IMR-90 (cell line): ENCODE measurements around the gene DUSP16. TPM values are rescaled to one million over a fixed set of nuclear protein-coding genes. Genes with fewer than 3 reads are reported as not detected.

Source experiments
- ATAC-seq: fragments of 200-7000 bp; cut with Tn5 transposase; 2 replicates; pipeline ENCODE4 v1.9.1; 2020; ENCODE audit warnings: low read depth, mild to moderate bottlenecking, moderate library complexity
- BruUV-seq: library from RNA; stranded (reverse); fragments of 400-500 nt; replicated peaks from 2 replicates; lab custom pipeline; 2021; lab: Mats Ljungman, UMichigan
- CTCF ChIA-PET: fragments of 300-600 bp; formaldehyde crosslinking; extraction: SDS; loops from one replicate; lab custom pipeline; 2021; ENCODE audit warnings: antibody characterized with exemption; lab: Yijun Ruan, JAX
- POLR2A ChIA-PET: fragments of 300-600 bp; sonication (Branson Sonifier 250); formaldehyde crosslinking; loops from one replicate; lab custom pipeline; 2022; ENCODE audit warnings: antibody characterized with exemption; ENCODE audit not compliant: unreplicated experiment; lab: Charles Lee
- DNase-seq: peaks from one replicate; pipeline ENCODE4 v3.0.0; 2013
- H2AFZ ChIP-seq: replicated peaks from 2 replicates; pipeline ENCODE3; 2013; ENCODE audit warnings: low read length, mild to moderate bottlenecking; ENCODE audit not compliant: poor library complexity
- H2AK5ac ChIP-seq: 2 replicates; pipeline ENCODE4 v1.6.1; 2013; ENCODE audit warnings: low read depth, low read length, inconsistent platforms
- H2AK9ac ChIP-seq: replicated peaks from 2 replicates; pipeline ENCODE3; 2013; ENCODE audit warnings: mild to moderate bottlenecking, low read depth, low read length, moderate library complexity; ENCODE audit not compliant: poor library complexity
- H2BK120ac ChIP-seq: 2 replicates; pipeline ENCODE4 v1.6.1; 2013; ENCODE audit warnings: low read depth, low read length, inconsistent platforms
- H2BK15ac ChIP-seq: 3 replicates; pipeline ENCODE4 v1.6.1; 2013; ENCODE audit warnings: low read depth, low read length, inconsistent platforms
- H2BK20ac ChIP-seq: 2 replicates; pipeline ENCODE4 v1.6.1; 2013; ENCODE audit warnings: low read depth, mild to moderate bottlenecking, inconsistent platforms, low read length, moderate library complexity
- H2BK5ac ChIP-seq: 2 replicates; pipeline ENCODE4 v1.6.1; 2013; ENCODE audit warnings: mild to moderate bottlenecking, low read depth, low read length, inconsistent platforms; ENCODE audit not compliant: poor library complexity, severe bottlenecking
- H3K14ac ChIP-seq: replicated peaks from 2 replicates; pipeline ENCODE4 v1.6.1; 2013; ENCODE audit warnings: low read depth, low read length, inconsistent platforms
- H3K18ac ChIP-seq: 2 replicates; pipeline ENCODE4 v1.6.1; 2013; ENCODE audit warnings: low read depth, low read length, control low read depth
- H3K23ac ChIP-seq: 2 replicates; pipeline ENCODE4 v1.6.1; 2013; ENCODE audit warnings: low read depth, low read length, inconsistent platforms
- H3K27ac ChIP-seq: 2 replicates; pipeline ENCODE4 v1.5.1; 2013; ENCODE audit warnings: mild to moderate bottlenecking, control low read depth, low read length; ENCODE audit not compliant: insufficient read depth
- H3K27me3 ChIP-seq: 2 replicates; pipeline ENCODE4 v1.6.1; 2013; ENCODE audit warnings: low read length; ENCODE audit not compliant: control insufficient read depth, insufficient read depth
- H3K36me3 ChIP-seq: 2 replicates; pipeline ENCODE4 v1.6.1; 2013; ENCODE audit warnings: low read length, mixed read lengths; ENCODE audit not compliant: control insufficient read depth, insufficient read depth
- H3K4ac ChIP-seq: 2 replicates; pipeline ENCODE4 v1.6.1; 2013; ENCODE audit warnings: low read depth, low read length, inconsistent platforms
- H3K4me1 ChIP-seq: 2 replicates; pipeline ENCODE4 v1.6.1; 2013; ENCODE audit warnings: low read length, mixed read lengths; ENCODE audit not compliant: control insufficient read depth, insufficient read depth
- H3K4me2 ChIP-seq: 2 replicates; pipeline ENCODE4 v1.6.1; 2013; ENCODE audit warnings: low read depth, mild to moderate bottlenecking, control low read depth, low read length, moderate library complexity
- H3K4me3 ChIP-seq: 2 replicates; pipeline ENCODE4 v1.5.1; 2013; ENCODE audit warnings: low read depth, mild to moderate bottlenecking, control low read depth, low read length, moderate library complexity; ENCODE audit not compliant: insufficient read depth
- H3K56ac ChIP-seq: 2 replicates; pipeline ENCODE4 v1.6.1; 2013; ENCODE audit warnings: low read length, inconsistent platforms; ENCODE audit not compliant: insufficient read depth; ENCODE audit errors: extremely low read depth
- H3K79me1 ChIP-seq, 2 experiments: 2 replicates each; pipeline ENCODE4 v1.6.1; 2013; ENCODE audit warnings: low read length in 2 of 2, inconsistent platforms in 1 of 2, low read depth in 1 of 2
- H3K9ac ChIP-seq: 2 replicates; pipeline ENCODE4 v1.6.1; 2013; ENCODE audit warnings: low read depth, low read length, control low read depth
- H3K9me1 ChIP-seq: 2 replicates; pipeline ENCODE4 v1.6.1; 2013; ENCODE audit warnings: low read length, inconsistent platforms; ENCODE audit not compliant: insufficient read depth
- H3K9me3 ChIP-seq: 2 replicates; pipeline ENCODE4 v1.6.1; 2013; ENCODE audit warnings: low read length; ENCODE audit not compliant: control insufficient read depth, insufficient read depth
- H4K20me1 ChIP-seq: 2 replicates; pipeline ENCODE4 v1.6.1; 2013; ENCODE audit warnings: low read length, inconsistent platforms; ENCODE audit not compliant: insufficient read depth
- H4K5ac ChIP-seq: 2 replicates; pipeline ENCODE4 v1.6.1; 2013; ENCODE audit warnings: mild to moderate bottlenecking, low read depth, low read length, control low read depth
- H4K8ac ChIP-seq, 2 experiments: 2 replicates each; pipeline ENCODE4 v1.6.1; 2013; ENCODE audit warnings: low read depth in 2 of 2, low read length in 2 of 2, control low read depth in 1 of 2, inconsistent platforms in 1 of 2
- H4K91ac ChIP-seq: 2 replicates; pipeline ENCODE4 v1.6.1; 2013; ENCODE audit warnings: low read depth, low read length, inconsistent platforms; ENCODE audit not compliant: insufficient read depth
- CEBPB ChIP-seq: IDR thresholded peaks from 2 replicates; pipeline ENCODE4 v1.6.1; 2012; ENCODE audit warnings: low read depth, low read length, improper control_type of control experiment
- CHD1 ChIP-seq: IDR thresholded peaks from 2 replicates; pipeline ENCODE4 v1.6.1; 2012; ENCODE audit warnings: low read depth, low read length, improper control_type of control experiment
- CTCF ChIP-seq: conservative IDR thresholded peaks from 2 replicates; pipeline ENCODE4 v1.5.1; 2012; ENCODE audit warnings: mild to moderate bottlenecking, low read depth, low read length, improper control_type of control experiment
- FOS ChIP-seq: fragments of 150-350 bp; IDR thresholded peaks from 2 replicates; pipeline ENCODE4 v1.6.1; 2016; ENCODE audit warnings: low read depth, low read length
- MAFK ChIP-seq: IDR thresholded peaks from 2 replicates; pipeline ENCODE4 v1.6.1; 2012; ENCODE audit warnings: low read depth, low read length, improper control_type of control experiment
- MAZ ChIP-seq: IDR thresholded peaks from 2 replicates; pipeline ENCODE4 v1.6.1; 2012; ENCODE audit warnings: low read depth, mild to moderate bottlenecking, low read length, improper control_type of control experiment, moderate library complexity, borderline replicate concordance
- MXI1 ChIP-seq: IDR thresholded peaks from 2 replicates; pipeline ENCODE4 v1.6.1; 2012; ENCODE audit warnings: low read depth, mild to moderate bottlenecking, low read length, moderate library complexity, borderline replicate concordance
- NFE2L2 ChIP-seq: fragments of 150-350 bp; IDR thresholded peaks from 2 replicates; pipeline ENCODE4 v1.6.1; 2016; ENCODE audit warnings: low read depth, mild to moderate bottlenecking, low read length
- POLR2A ChIP-seq: IDR thresholded peaks from 2 replicates; pipeline ENCODE4 v1.6.1; 2012; ENCODE audit warnings: mild to moderate bottlenecking, low read depth, low read length
- RAD21 ChIP-seq: IDR thresholded peaks from 2 replicates; pipeline ENCODE4 v1.6.1; 2012; ENCODE audit warnings: low read length, improper control_type of control experiment
- RCOR1 ChIP-seq: IDR thresholded peaks from 2 replicates; pipeline ENCODE4 v1.6.1; 2012; ENCODE audit warnings: mild to moderate bottlenecking, low read length, improper control_type of control experiment; ENCODE audit not compliant: insufficient replicate concordance
- RFX5 ChIP-seq: IDR thresholded peaks from 2 replicates; pipeline ENCODE4 v1.8.0; 2012; ENCODE audit warnings: low read depth, mild to moderate bottlenecking, low read length, moderate library complexity
- SMC3 ChIP-seq: fragments of 150-350 bp; IDR thresholded peaks from 2 replicates; pipeline ENCODE4 v1.6.1; 2016; ENCODE audit warnings: low read depth, mild to moderate bottlenecking, antibody characterized with exemption, low read length, moderate library complexity
- USF2 ChIP-seq: fragments of 150-350 bp; IDR thresholded peaks from 2 replicates; pipeline ENCODE4 v1.6.1; 2017; ENCODE audit warnings: mild to moderate bottlenecking, antibody characterized with exemption, low read length, low read depth
- WGBS, 2 experiments: methylation state at CpG; one replicate each; pipeline versions ENCODE4 v1.1.5 to v1.1.7; 2013; ENCODE audit warnings: missing lambda C conversion rate in 2 of 2; ENCODE audit not compliant: insufficient read length in 1 of 2; ENCODE audit errors: extremely low coverage in 2 of 2; 5-methylcytosine and 5-hydroxymethylcytosine counted together
- dilution Hi-C: fragments of 300-500 bp; cut with HindIII; formaldehyde crosslinking; loops from one replicate; pipeline ENCODE4 v1.14.3; 2018; ENCODE audit warnings: low sequenced_read_pairs; ENCODE audit not compliant: unreplicated experiment
- in situ Hi-C: fragments of 300-500 bp; cut with MboI; formaldehyde crosslinking; loops from 3 replicates; pipeline ENCODE4 v1.14.3; 2019; ENCODE audit warnings: low sequenced_read_pairs, inconsistent platforms, mixed read lengths
- intact Hi-C: fragments of 100-400 bp; cut with micrococcal nuclease; formaldehyde crosslinking; loops from 2 replicates; pipeline ENCODE4 v1.10.0; 2022
- polyA plus RNA-seq, 3 experiments: library from polyadenylated mRNA; depleted of rRNA; stranded (reverse); fragments of >200 nt; gene quantifications; 2 replicates each; pipeline ENCODE4 v1.2.3, GENCODE V29; 2012; ENCODE audit warnings: low replicate concordance in 1 of 3
- total RNA-seq: library from RNA; depleted of rRNA; stranded (reverse); fragments of >200 nt; gene quantifications from 2 replicates; pipeline ENCODE4 v1.2.3, GENCODE V29; 2012

Gene DUSP16
- total and polyA plus RNA-seq, 2 of the 4 experiments (the other 2 are of a cell fraction) = 4.7 to 10.0 TPM

GRCh38 chr12:12498210-12498609 is 64.5 kb downstream of the DUSP16 start:
- no peak overlapping the region for H2BK15ac ChIP-seq
- no peak overlapping the region for H3K14ac ChIP-seq
- H3K9me1 ChIP-seq = peaks cover 3% of the 10 kb centered on the region; the same call in 1 of the 2 replicates
- H2BK20ac ChIP-seq = no peak overlapping the region
- no peak overlapping the region for H3K4me2 ChIP-seq
- H3K4ac ChIP-seq = no peak overlapping the region
- no peak overlapping the region for H2AK5ac ChIP-seq
- H3K9me3 ChIP-seq = no peaks in the 10 kb centered on the region
- no peak overlapping the region for H4K5ac ChIP-seq
- no peaks in the 10 kb centered on the region for H3K27me3 ChIP-seq
- H4K8ac ChIP-seq = no peak overlapping the region
- BruUV-seq = no TSS peak
- no peak overlapping the region for H3K27ac ChIP-seq
- peaks cover 2% of the 10 kb centered on the region; the same call in 1 of the 2 replicates for H3K36me3 ChIP-seq
- H3K18ac ChIP-seq = no peak overlapping the region
- dilution Hi-C loops = no loop called here
- ChIA-PET CTCF (interaction anchor here (1.0 kb wide), 1 partner anchor 12 kb away, joined by 4 read pairs; no protein-coding TSS in a partner anchor), POLR2A (no interaction called here)
- 100% methylated on average over 2 of the region's 4 CpGs; no CpG with 5 or more reads in 1 of the 2 experiments for WGBS, 2 experiments
- no peak overlapping the region for H2AK9ac ChIP-seq
- H2BK120ac ChIP-seq = no peak overlapping the region
- H2AFZ ChIP-seq = no peak overlapping the region
- no peak overlapping the region for H3K23ac ChIP-seq
- H3K4me1 ChIP-seq = no peaks in the 10 kb centered on the region
- H4K20me1 ChIP-seq = no peaks in the 10 kb centered on the region
- peaks cover 14 to 16% of the 10 kb centered on the region in 2 experiments; a peak in 3 of 4 replicates for H3K79me1 ChIP-seq
- ATAC-seq (no peak), DNase-seq (no peak)
- no peak overlapping the region for H3K9ac ChIP-seq
- TF ChIP-seq NFE2L2 (no peak), RFX5 (no peak), FOS (no peak), RCOR1 (no peak), MXI1 (no peak), MAFK (no peak), USF2 (no peak), RAD21 (no peak), CEBPB (no peak), CHD1 (no peak), SMC3 (no peak), CTCF (no peak), POLR2A (no peak), MAZ (no peak)
- in situ Hi-C loops = no loop called here
- no peak overlapping the region for H3K4me3 ChIP-seq
- H4K91ac ChIP-seq = no peak overlapping the region
- H2BK5ac ChIP-seq = no peak overlapping the region
- no peak overlapping the region for H3K56ac ChIP-seq
- intact Hi-C loops = no loop called here
